MM.1S (cell line): Measurements from ENCODE around the gene SNRK.

Source experiments
- DNase-seq: peaks from one replicate; pipeline ENCODE4 v3.0.0-alpha.2; 2015
- H2AFZ ChIP-seq: fragments of 300-600 bp; sonication (generic); 2 replicates; pipeline ENCODE4 v1.6.0; 2016; ENCODE audit warnings: antibody characterized with exemption, low read length
- H3F3A ChIP-seq: fragments of 300-600 bp; sonication (generic); 2 replicates; pipeline ENCODE4 v1.6.1; 2016; ENCODE audit warnings: mild to moderate bottlenecking, antibody characterized with exemption, low read length, moderate library complexity, mixed read lengths; ENCODE audit not compliant: insufficient read depth
- H3K27ac ChIP-seq: fragments of 300-600 bp; sonication (generic); 2 replicates; pipeline ENCODE4 v1.5.1; 2016; ENCODE audit warnings: mild to moderate bottlenecking, low read length
- H3K27me3 ChIP-seq: fragments of 300-600 bp; sonication (generic); replicated peaks from 2 replicates; pipeline ENCODE4 v1.6.0; 2016; ENCODE audit warnings: low read length; ENCODE audit not compliant: insufficient read depth
- H3K36me3 ChIP-seq: fragments of 300-600 bp; sonication (generic); replicated peaks from 2 replicates; pipeline ENCODE4 v1.6.1; 2016; ENCODE audit warnings: mild to moderate bottlenecking, low read length, mixed read lengths; ENCODE audit not compliant: insufficient read depth
- H3K4me1 ChIP-seq: fragments of 300-600 bp; sonication (generic); 2 replicates; pipeline ENCODE4 v1.6.1; 2016; ENCODE audit warnings: low read length, mixed read lengths
- H3K4me2 ChIP-seq: fragments of 300-600 bp; sonication (generic); 2 replicates; pipeline ENCODE4 v1.6.0; 2016; ENCODE audit warnings: low read depth, low read length
- H3K4me3 ChIP-seq: fragments of 300-600 bp; sonication (generic); 2 replicates; pipeline ENCODE4 v1.5.1; 2016; ENCODE audit warnings: low read length, mixed read lengths
- H3K79me2 ChIP-seq: fragments of 300-600 bp; sonication (generic); 2 replicates; pipeline ENCODE4 v1.6.1; 2016; ENCODE audit warnings: mixed run types, low read length, mixed read lengths
- H3K9ac ChIP-seq: fragments of 300-600 bp; sonication (generic); 2 replicates; pipeline ENCODE4 v1.6.1; 2016; ENCODE audit warnings: low read length, mixed read lengths
- H3K9me2 ChIP-seq: fragments of 300-600 bp; sonication (generic); replicated peaks from 2 replicates; pipeline ENCODE4 v1.6.1; 2016; ENCODE audit warnings: mild to moderate bottlenecking, low read length, mixed read lengths; ENCODE audit not compliant: insufficient read depth
- H3K9me3 ChIP-seq: fragments of 300-600 bp; sonication (generic); replicated peaks from 2 replicates; pipeline ENCODE4 v1.6.1; 2016; ENCODE audit warnings: mild to moderate bottlenecking, low read length, mixed read lengths; ENCODE audit not compliant: insufficient read depth
- H4K20me1 ChIP-seq: fragments of 300-600 bp; sonication (generic); 2 replicates; pipeline ENCODE4 v1.6.1; 2016; ENCODE audit warnings: mild to moderate bottlenecking, low read length, moderate library complexity, mixed read lengths; ENCODE audit not compliant: insufficient read depth
- CTCF ChIP-seq: fragments of 300-600 bp; sonication (generic); IDR thresholded peaks from 2 replicates; pipeline ENCODE4 v1.5.1; 2016; ENCODE audit warnings: antibody characterized with exemption, low read length, mixed read lengths
- EZH2 ChIP-seq: fragments of 300-600 bp; sonication (generic); optimal IDR thresholded peaks from 2 replicates; pipeline ENCODE3; 2017; ENCODE audit warnings: low read depth, mild to moderate bottlenecking, antibody characterized with exemption, low read length, mixed read lengths
- EZH2phosphoT487 ChIP-seq: fragments of 300-600 bp; sonication (generic); IDR thresholded peaks from 2 replicates; pipeline ENCODE4 v1.6.1; 2018; ENCODE audit warnings: antibody characterized with exemption, low read length

Gene SNRK

GRCh38 chr3:43326891-43327581 is 40.7 kb downstream of the SNRK start:
- Histone ChIP-seq H3K9ac (peak overlapping the region; percentile 0; the same call in 1 of the 2 replicates), H3F3A (no peaks in the 10 kb centered on the region), H4K20me1 (no peaks in the 10 kb centered on the region), H3K9me3 (no peaks in the 10 kb centered on the region), H3K27ac (peak overlapping the region; percentile 46; the same call in 1 of the 2 replicates), H3K4me2 (peak overlapping the region; percentile 23; the same call in 1 of the 2 replicates), H3K4me1 (peaks cover 12% of the 10 kb centered on the region), H3K4me3 (no peak overlapping the region), H3K79me2 (peaks cover 86% of the 10 kb centered on the region), H3K27me3 (no peaks in the 10 kb centered on the region), H3K9me2 (no peaks in the 10 kb centered on the region), H3K36me3 (no peaks in the 10 kb centered on the region), H2AFZ (no peak overlapping the region)
- TF ChIP-seq EZH2 (no peak), CTCF (no peak), EZH2phosphoT487 (no peak)
- DNase-seq: peak; percentile 9

GRCh38 chr3:43327582-43327979 is 41.2 kb downstream of the SNRK start:
- no peak for DNase-seq
- no peak overlapping the region for H2AFZ ChIP-seq
- peaks cover 5% of the 10 kb centered on the region; the same call in 1 of the 2 replicates for H3K36me3 ChIP-seq
- H3K9me2 ChIP-seq: no peaks in the 10 kb centered on the region
- H3K27ac ChIP-seq: peak overlapping the region; percentile 46; the same call in 1 of the 2 replicates
- no peak overlapping the region for H3K9ac ChIP-seq
- H3F3A ChIP-seq: no peaks in the 10 kb centered on the region; the same call in 1 of the 2 replicates
- no peak overlapping the region for H3K4me3 ChIP-seq
- no peaks in the 10 kb centered on the region for H3K9me3 ChIP-seq
- H3K27me3 ChIP-seq: no peaks in the 10 kb centered on the region
- H3K79me2 ChIP-seq: peaks cover 87% of the 10 kb centered on the region
- H3K4me1 ChIP-seq: peaks cover 12% of the 10 kb centered on the region
- no peaks in the 10 kb centered on the region for H4K20me1 ChIP-seq
- peak overlapping the region; percentile 23; the same call in 1 of the 2 replicates for H3K4me2 ChIP-seq
- TF ChIP-seq EZH2phosphoT487 (no peak), CTCF (no peak), EZH2 (no peak)

- Histone ChIP-seq H2AFZ (no peak overlapping the region), H3F3A (no peaks in the 10 kb centered on the region; the same call in 1 of the 2 replicates), H3K79me2 (peaks cover 82% of the 10 kb centered on the region), H3K9ac (no peak overlapping the region), H3K9me2 (no peaks in the 10 kb centered on the region), H3K4me1 (peaks cover 12% of the 10 kb centered on the region), H3K27me3 (no peaks in the 10 kb centered on the region), H3K4me3 (no peak overlapping the region), H3K9me3 (no peaks in the 10 kb centered on the region), H3K27ac (no peak overlapping the region), H3K36me3 (peaks cover 8% of the 10 kb centered on the region; the same call in 1 of the 2 replicates), H4K20me1 (no peaks in the 10 kb centered on the region), H3K4me2 (no peak overlapping the region)
- no peak for DNase-seq
- TF ChIP-seq CTCF: no peak
- TF ChIP-seq EZH2: no peak
- TF ChIP-seq EZH2phosphoT487: no peak
These were observed 42.3 kb downstream of the SNRK start for GRCh38 chr3:43328653-43329052.
